ENCODE results near the gene METRNL.
A peak's percentile ranks its signal among the peaks of the same experiment; 100 is the strongest.
"Not testable (repeated sequence)": the region's sequence is repeated elsewhere in the genome, so short reads cannot be mapped to it uniquely, and the experiment has no call there.

Gene METRNL

DNA sequence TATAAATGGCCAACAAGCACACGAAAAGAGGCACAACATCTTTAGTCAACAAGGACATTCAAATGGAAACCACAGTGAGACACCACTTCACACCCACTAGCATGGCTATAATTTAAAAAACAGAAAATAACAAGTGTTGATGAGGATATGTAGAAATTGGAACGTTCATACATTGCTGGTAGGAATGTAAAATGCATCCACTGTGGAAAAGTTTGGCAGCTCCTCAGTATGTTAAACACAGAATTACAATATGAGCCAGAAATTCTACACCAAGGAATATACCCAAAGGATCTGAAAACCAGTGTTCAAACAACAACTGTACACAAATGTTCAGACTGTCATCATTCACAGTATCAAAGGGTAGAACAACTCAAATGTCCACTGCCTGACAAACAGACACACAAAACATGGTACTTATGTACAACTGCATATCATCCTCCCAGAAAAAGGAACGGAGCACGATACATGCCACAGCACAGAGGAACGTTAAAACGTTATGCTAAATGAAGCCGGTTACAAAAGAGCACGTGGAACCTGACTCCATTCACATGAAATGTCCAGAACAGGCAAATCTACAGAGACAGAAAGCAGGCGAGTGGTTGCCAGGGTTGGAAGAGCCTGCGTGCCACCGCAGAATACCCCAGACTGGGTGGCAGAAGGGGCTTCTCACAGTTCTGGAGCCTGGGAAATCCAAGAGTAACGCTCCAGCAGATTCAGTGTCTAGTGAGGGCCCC, 32.8 kb upstream of the METRNL start:
- no peak overlapping the region for H3K9ac ChIP-seq
- no peak overlapping the region for H3K27ac ChIP-seq
- TF ChIP-seq, protein P1, sequence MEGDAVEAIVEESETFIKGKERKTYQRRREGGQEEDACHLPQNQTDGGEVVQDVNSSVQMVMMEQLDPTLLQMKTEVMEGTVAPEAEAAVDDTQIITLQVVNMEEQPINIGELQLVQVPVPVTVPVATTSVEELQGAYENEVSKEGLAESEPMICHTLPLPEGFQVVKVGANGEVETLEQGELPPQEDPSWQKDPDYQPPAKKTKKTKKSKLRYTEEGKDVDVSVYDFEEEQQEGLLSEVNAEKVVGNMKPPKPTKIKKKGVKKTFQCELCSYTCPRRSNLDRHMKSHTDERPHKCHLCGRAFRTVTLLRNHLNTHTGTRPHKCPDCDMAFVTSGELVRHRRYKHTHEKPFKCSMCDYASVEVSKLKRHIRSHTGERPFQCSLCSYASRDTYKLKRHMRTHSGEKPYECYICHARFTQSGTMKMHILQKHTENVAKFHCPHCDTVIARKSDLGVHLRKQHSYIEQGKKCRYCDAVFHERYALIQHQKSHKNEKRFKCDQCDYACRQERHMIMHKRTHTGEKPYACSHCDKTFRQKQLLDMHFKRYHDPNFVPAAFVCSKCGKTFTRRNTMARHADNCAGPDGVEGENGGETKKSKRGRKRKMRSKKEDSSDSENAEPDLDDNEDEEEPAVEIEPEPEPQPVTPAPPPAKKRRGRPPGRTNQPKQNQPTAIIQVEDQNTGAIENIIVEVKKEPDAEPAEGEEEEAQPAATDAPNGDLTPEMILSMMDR (conservative IDR thresholded peaks at IDR 0.05; ENCODE audit: low read depth, low read length): no peak
- no peak overlapping the region for H3K4me3 ChIP-seq (IDR thresholded peaks at IDR 0.05; ENCODE audit: insufficient read depth, low read depth, low read length)
- H3K36me3 ChIP-seq (ENCODE audit: insufficient read depth): no peaks in the 10 kb centered on the region
- H2AFZ ChIP-seq (ENCODE audit: low read depth): no peak overlapping the region
- H3K27me3 ChIP-seq (ENCODE audit: insufficient read depth, low read depth): no peaks in the 10 kb centered on the region
- no peaks in the 10 kb centered on the region for H3K79me2 ChIP-seq (ENCODE audit: insufficient read depth, low read depth)
- no peaks in the 10 kb centered on the region for H3K4me1 ChIP-seq (ENCODE audit: low read depth, poor library complexity, severe bottlenecking)
- H4K20me1 ChIP-seq (ENCODE audit: insufficient read depth): no peaks in the 10 kb centered on the region
- H3K4me2 ChIP-seq: no peak overlapping the region

DNA sequence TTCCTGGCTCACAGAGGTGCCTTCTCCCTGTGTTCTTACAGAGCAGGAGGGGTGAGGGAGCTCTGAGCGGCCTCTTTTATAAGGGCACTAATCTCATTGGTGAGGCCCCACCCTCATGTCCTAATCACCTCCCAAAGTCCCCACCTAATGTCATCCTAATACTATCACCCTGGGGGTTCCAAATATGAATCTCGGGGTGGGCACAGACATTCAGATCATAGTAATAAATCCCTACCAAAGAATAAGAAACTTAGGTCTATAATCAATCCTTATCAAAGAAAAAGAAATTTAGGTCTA, 32.3 kb upstream of the METRNL start:
- Histone ChIP-seq H3K27me3 (ENCODE audit: insufficient read depth, low read depth) (no peaks in the 10 kb centered on the region), H3K36me3 (ENCODE audit: insufficient read depth) (no peaks in the 10 kb centered on the region), H3K9ac (no peak overlapping the region), H2AFZ (ENCODE audit: low read depth) (no peak overlapping the region), H3K79me2 (ENCODE audit: insufficient read depth, low read depth) (no peaks in the 10 kb centered on the region), H3K4me3 (IDR thresholded peaks at IDR 0.05; ENCODE audit: insufficient read depth, low read depth, low read length) (no peak overlapping the region), H3K27ac (no peak overlapping the region), H4K20me1 (ENCODE audit: insufficient read depth) (no peaks in the 10 kb centered on the region), H3K4me1 (ENCODE audit: low read depth, poor library complexity, severe bottlenecking) (peaks cover 2% of the 10 kb centered on the region), H3K4me2 (no peak overlapping the region)
- TF ChIP-seq, protein P1 (conservative IDR thresholded peaks at IDR 0.05; ENCODE audit: low read depth, low read length): no peak

DNA sequence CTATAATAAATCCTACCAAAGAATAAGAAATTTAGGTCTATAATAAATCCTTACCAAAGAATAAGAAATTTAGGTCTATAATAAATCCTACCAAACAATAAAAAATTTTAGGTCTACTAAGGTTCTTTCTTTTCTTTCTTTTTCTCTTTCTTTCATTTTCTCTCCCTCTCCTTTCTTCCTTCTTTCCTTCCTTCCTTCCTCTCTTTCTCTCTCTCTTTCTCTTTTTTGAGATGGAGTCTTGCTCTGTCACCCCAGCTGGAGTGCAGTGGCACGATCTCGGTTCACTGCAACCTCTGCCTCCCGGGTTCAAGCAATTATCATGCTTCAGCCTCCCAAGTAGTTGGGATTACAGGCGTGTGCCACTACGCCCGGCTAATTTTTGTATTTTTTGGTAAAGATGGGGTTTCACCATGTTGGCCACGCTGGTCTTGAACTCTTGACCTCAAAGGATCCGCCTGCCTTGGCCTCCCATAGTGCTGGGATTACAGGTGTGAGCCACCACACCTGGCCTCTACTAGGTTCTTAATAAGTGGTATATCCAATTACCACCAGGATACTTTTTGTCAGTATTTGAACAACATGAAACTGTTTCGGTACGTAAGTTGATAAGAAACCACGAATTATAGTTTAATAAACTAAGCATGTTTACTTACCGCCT, 31.5 kb upstream of the METRNL start:
- not testable (repeated sequence) for H4K20me1 ChIP-seq (ENCODE audit: insufficient read depth); H3K4me3 ChIP-seq (IDR thresholded peaks at IDR 0.05; ENCODE audit: insufficient read depth, low read depth, low read length); H3K27me3 ChIP-seq (ENCODE audit: insufficient read depth, low read depth); H3K9ac ChIP-seq; H3K4me1 ChIP-seq (ENCODE audit: low read depth, poor library complexity, severe bottlenecking); H3K4me2 ChIP-seq; H3K36me3 ChIP-seq (ENCODE audit: insufficient read depth); H3K27ac ChIP-seq; H3K79me2 ChIP-seq (ENCODE audit: insufficient read depth, low read depth); H2AFZ ChIP-seq (ENCODE audit: low read depth)

DNA sequence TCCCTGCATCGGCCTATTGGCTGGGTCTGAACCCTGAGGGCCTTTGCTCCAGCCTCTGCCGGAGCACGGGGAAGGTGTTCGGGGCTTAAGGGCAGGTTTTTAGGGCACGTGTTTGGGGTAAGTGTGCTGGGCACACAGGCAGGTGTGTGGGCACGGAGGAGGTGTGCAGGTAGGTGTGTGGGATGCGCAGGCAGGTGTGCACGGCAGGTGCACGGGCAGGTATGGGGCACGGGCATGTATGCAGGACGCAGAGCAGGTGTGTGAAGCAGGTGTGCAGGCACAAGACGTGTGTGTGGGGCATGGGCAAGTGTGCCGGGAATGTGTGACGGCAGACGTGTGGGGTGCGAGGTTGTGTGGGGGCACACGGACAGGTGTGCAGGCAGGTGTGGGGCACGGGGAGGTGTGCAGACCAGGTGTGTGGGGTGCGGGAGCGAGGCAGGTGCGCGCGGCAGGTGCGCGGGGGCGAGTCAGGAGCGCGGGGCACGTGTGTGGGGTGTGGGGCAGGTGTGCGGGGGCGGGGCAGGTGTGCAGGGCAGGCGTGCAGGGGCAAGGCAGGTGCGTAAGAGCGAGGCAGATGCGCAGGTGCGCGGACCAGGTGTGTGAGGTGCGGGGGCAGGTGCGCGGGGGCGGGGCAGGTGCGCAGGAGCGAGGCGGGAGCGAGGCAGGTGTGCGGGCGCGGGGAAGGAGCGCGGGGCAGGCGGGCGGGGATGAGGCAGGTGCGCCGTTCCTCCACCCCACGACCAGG, 28.6 kb upstream of the METRNL start:
- peak overlapping the region; percentile 71; the same call in 1 of the 2 replicates for H3K9ac ChIP-seq
- no peaks in the 10 kb centered on the region for H3K79me2 ChIP-seq (ENCODE audit: insufficient read depth, low read depth)
- H3K4me1 ChIP-seq (ENCODE audit: low read depth, poor library complexity, severe bottlenecking): peaks cover 3% of the 10 kb centered on the region
- TF ChIP-seq, protein P1 (conservative IDR thresholded peaks at IDR 0.05; ENCODE audit: low read depth, low read length): no peak
- H3K27me3 ChIP-seq (ENCODE audit: insufficient read depth, low read depth): peaks cover 14% of the 10 kb centered on the region; the same call in 1 of the 2 replicates
- no peak overlapping the region for H3K4me3 ChIP-seq (IDR thresholded peaks at IDR 0.05; ENCODE audit: insufficient read depth, low read depth, low read length)
- H2AFZ ChIP-seq (ENCODE audit: low read depth): peak overlapping the region; percentile 88
- peak overlapping the region; percentile 64 for H3K4me2 ChIP-seq
- H4K20me1 ChIP-seq (ENCODE audit: insufficient read depth): no peaks in the 10 kb centered on the region
- H3K27ac ChIP-seq: peak overlapping the region; percentile 50
- no peaks in the 10 kb centered on the region for H3K36me3 ChIP-seq (ENCODE audit: insufficient read depth)

Data from KMS-11 (cell line).